Endothelial cell of umbilical vein (primary cell): Measurements from ENCODE around the gene MOK. TPM values are rescaled to one million over a fixed set of nuclear protein-coding genes. Genes with fewer than 3 reads are reported as not detected.

Experiments used
- BruUV-seq: library from RNA; stranded (reverse); fragments of 400-500 nt; replicated peaks from 2 replicates; lab custom pipeline; 2021; lab: Mats Ljungman, UMichigan
- CTCF ChIA-PET: fragments of 300-600, 350-600 bp; sonication (Branson Sonifier 250); formaldehyde crosslinking; loops from one replicate; lab custom pipeline; 2021; ENCODE audit warnings: antibody characterized with exemption, inconsistent platforms; lab: Charles Lee
- POLR2A ChIA-PET: fragments of 300-600, 350-600 bp; sonication (Branson Sonifier 250); formaldehyde crosslinking; loops from one replicate; lab custom pipeline; 2021; ENCODE audit warnings: antibody characterized with exemption, inconsistent platforms; lab: Charles Lee
- DNase-seq: peaks from one replicate; pipeline ENCODE4 v3.0.0-alpha.2; 2011; ENCODE audit warnings: low read depth, low spot score
- FAIRE-seq: peaks from 2 replicates; lab custom pipeline; 2011; peaks lifted over from hg19 to GRCh38; lab: Jason Lieb, UNC
- H2AFZ ChIP-seq: 2 replicates; pipeline ENCODE4 v1.6.0; 2012; ENCODE audit warnings: low read depth, low read length, control low read depth, inconsistent platforms
- H3K27ac ChIP-seq: 2 replicates; pipeline ENCODE4 v1.5.1; 2011; ENCODE audit warnings: low read depth, mild to moderate bottlenecking, control low read depth, low read length, moderate library complexity; ENCODE audit not compliant: insufficient read depth
- H3K27me3 ChIP-seq, 2 experiments: 2 replicates each; pipeline versions ENCODE4 v1.6.0 to v1.6.1; 2011; ENCODE audit warnings: low read length in 2 of 2, mixed read lengths in 1 of 2; ENCODE audit not compliant: control insufficient read depth in 2 of 2, insufficient read depth in 2 of 2
- H3K36me3 ChIP-seq, 2 experiments: 2 replicates in 1 of 2; 3 replicates in 1 of 2; pipeline ENCODE4 v1.5.1; 2011; ENCODE audit warnings: low read length in 2 of 2, mild to moderate bottlenecking in 1 of 2, moderate library complexity in 1 of 2; ENCODE audit not compliant: control insufficient read depth in 2 of 2, insufficient read depth in 2 of 2; ENCODE audit errors: extremely low read depth in 1 of 2
- H3K4me1 ChIP-seq: 3 replicates; pipeline ENCODE4 v1.5.1; 2011; ENCODE audit warnings: mild to moderate bottlenecking, low read length; ENCODE audit not compliant: control insufficient read depth, insufficient read depth; ENCODE audit errors: extremely low read depth
- H3K4me2 ChIP-seq: 2 replicates; pipeline ENCODE4 v1.6.1; 2011; ENCODE audit warnings: low read length, control low read depth, mixed read lengths; ENCODE audit not compliant: insufficient read depth
- H3K4me3 ChIP-seq, 3 experiments: fragments of 200-600 bp in 1 of 3; sonication (generic), shearing (Covaris generic) in 1 of 3; replicated peaks in 1 of 3; 2 replicates each; pipeline ENCODE4 v1.5.1; 2011 to 2016; ENCODE audit warnings: control low read depth in 3 of 3, low read length in 3 of 3, mild to moderate bottlenecking in 2 of 3, inconsistent platforms in 1 of 3, low read depth in 1 of 3, moderate library complexity in 1 of 3; ENCODE audit not compliant: insufficient read depth in 1 of 3
- H3K79me2 ChIP-seq: 2 replicates; pipeline ENCODE4 v1.6.0; 2012; ENCODE audit warnings: low read length, inconsistent platforms; ENCODE audit not compliant: control insufficient read depth, insufficient read depth
- H3K9ac ChIP-seq: replicated peaks from 2 replicates; pipeline ENCODE3; 2011; ENCODE audit warnings: low read length, control low read depth; ENCODE audit not compliant: insufficient read depth; ENCODE audit errors: extremely low read depth
- H3K9me1 ChIP-seq: replicated peaks from 3 replicates; pipeline ENCODE4 v1.6.0; 2011; ENCODE audit warnings: mild to moderate bottlenecking, low read length; ENCODE audit not compliant: control insufficient read depth, insufficient read depth; ENCODE audit errors: extremely low read depth
- H3K9me3 ChIP-seq: replicated peaks from 2 replicates; pipeline ENCODE4 v1.5.1; 2012; ENCODE audit warnings: low read length, inconsistent platforms; ENCODE audit not compliant: control insufficient read depth, insufficient read depth
- H4K20me1 ChIP-seq: replicated peaks from 2 replicates; pipeline ENCODE3; 2011; ENCODE audit warnings: mild to moderate bottlenecking, low read length; ENCODE audit not compliant: control insufficient read depth, insufficient read depth; ENCODE audit errors: extremely low read depth
- CTCF ChIP-seq, 2 donors: IDR thresholded peaks; 1 replicate in 1 of 2; 2 replicates in 1 of 2; pipeline ENCODE4 v1.5.1; 2011; ENCODE audit warnings: low read length in 2 of 2, mild to moderate bottlenecking in 2 of 2, moderate library complexity in 2 of 2, control low read depth in 1 of 2, inconsistent platforms in 1 of 2, low read depth in 1 of 2; ENCODE audit not compliant: insufficient read depth in 1 of 2; ENCODE audit errors: extremely low read depth in 1 of 2
- EZH2 ChIP-seq: IDR thresholded peaks from 2 replicates; pipeline ENCODE4 v1.6.1; 2012; ENCODE audit warnings: borderline replicate concordance, low read depth, mild to moderate bottlenecking, moderate library complexity, low read length, inconsistent platforms; ENCODE audit not compliant: severe bottlenecking
- FOS ChIP-seq: IDR thresholded peaks from 2 replicates; pipeline ENCODE4 v1.6.1; 2011; ENCODE audit warnings: mild to moderate bottlenecking, low read length, moderate library complexity, borderline replicate concordance; ENCODE audit not compliant: insufficient read depth
- GATA2 ChIP-seq: IDR thresholded peaks from 2 replicates; pipeline ENCODE4 v1.7.0; 2011; ENCODE audit warnings: low read depth, mild to moderate bottlenecking, moderate library complexity, mixed read lengths, low read length; ENCODE audit not compliant: insufficient read length, insufficient read depth
- JUN ChIP-seq: IDR thresholded peaks from 2 replicates; pipeline ENCODE4 v1.6.1; 2011; ENCODE audit warnings: borderline replicate concordance, low read depth; ENCODE audit not compliant: insufficient read length, insufficient read depth
- MAX ChIP-seq: IDR thresholded peaks from 2 replicates; pipeline ENCODE4 v1.6.1; 2011; ENCODE audit not compliant: insufficient read depth, insufficient read length
- MYC ChIP-seq: IDR thresholded peaks from one replicate; pipeline ENCODE4 v1.6.1; 2011; ENCODE audit warnings: mild to moderate bottlenecking, low read depth, low read length
- POLR2A ChIP-seq: IDR thresholded peaks from 2 replicates; pipeline ENCODE4 v1.6.1; 2012; ENCODE audit warnings: low read depth, mild to moderate bottlenecking, control low read depth, low read length
- POLR2AphosphoS5 ChIP-seq: IDR thresholded peaks from 2 replicates; pipeline ENCODE4 v1.6.1; 2012; ENCODE audit warnings: low read depth, mild to moderate bottlenecking, control low read depth, low read length, moderate library complexity; ENCODE audit not compliant: insufficient read depth
- dilution Hi-C: fragments of 300-500 bp; cut with MboI; formaldehyde crosslinking; loops from one replicate; pipeline ENCODE4 v1.15.0; 2019; ENCODE audit warnings: low sequenced_read_pairs; ENCODE audit not compliant: extremely low pct_ligation_motif_present
- intact Hi-C: fragments of 100-400 bp; cut with micrococcal nuclease; formaldehyde crosslinking; loops from one replicate; pipeline ENCODE4 v1.10.0; 2022
- polyA plus RNA-seq, 4 experiments: library from polyadenylated mRNA; depleted of rRNA in 3 of 4; stranded (reverse) in 3 of 4; unstranded in 1 of 4; fragments of >200 nt; gene quantifications; 2 replicates each; pipeline versions ENCODE4 v1.2.1 to v1.2.3, GENCODE V29; 2011 to 2012; ENCODE audit warnings: missing spikeins in 1 of 4
- total RNA-seq: library from RNA; stranded (reverse); gene quantifications from 2 replicates; pipeline ENCODE4 v1.2.3, GENCODE V29; 2021

The MOK gene
- total and polyA plus RNA-seq, 2 donors (not counting 3 experiments of a cell fraction or from before 2014, with no cell fraction given), result 6.1 to 8.6 TPM

- H3K9me3 ChIP-seq, result no peaks in the 10 kb centered on the region
- no peak overlapping the region for H2AFZ ChIP-seq
- peaks cover 7 to 8% of the 10 kb centered on the region in 2 experiments for H3K36me3 ChIP-seq
- no peak overlapping the region for H3K27ac ChIP-seq
- ChIA-PET POLR2A (no interaction called here), CTCF (interaction anchor here (1.1 kb wide), 1 partner anchor 15 kb away, joined by 3 read pairs; no protein-coding TSS in a partner anchor)
- H4K20me1 ChIP-seq, result no peaks in the 10 kb centered on the region
- H3K79me2 ChIP-seq, result peaks cover 15% of the 10 kb centered on the region
- H3K9me1 ChIP-seq, result no peaks in the 10 kb centered on the region
- H3K9ac ChIP-seq, result no peak overlapping the region
- TF ChIP-seq GATA2, result no peak
- TF ChIP-seq MYC, result no peak
- no peak for TF ChIP-seq JUN
- TF ChIP-seq POLR2A, result no peak
- TF ChIP-seq CTCF (IDR thresholded peaks at IDR 0.05; ENCODE audit: extremely low read depth in 1 of 2, insufficient read depth in 1 of 2, low read depth in 1 of 2, low read length in 2 of 2), result no peak
- TF ChIP-seq FOS, result no peak
- TF ChIP-seq EZH2, result no peak
- no peak for TF ChIP-seq MAX
- TF ChIP-seq POLR2AphosphoS5, result no peak
- no peak overlapping the region for H3K4me2 ChIP-seq
- no peaks in the 10 kb centered on the region for H3K27me3 ChIP-seq
- no TSS peak for BruUV-seq
- no peak for DNase-seq
- FAIRE-seq, result no peak
- no peak overlapping the region for H3K4me3 ChIP-seq
- dilution Hi-C loops, result no loop called here
- no peaks in the 10 kb centered on the region for H3K4me1 ChIP-seq
- intact Hi-C loops, result no loop called here
Observed at GRCh38 chr14:102195446-102195845, 109.5 kb downstream of the MOK start.
